Panc1 (cell line): ENCODE data around the gene STARD10. TPM values are rescaled to one million over a fixed set of nuclear protein-coding genes. Genes with fewer than 3 reads are reported as not detected.

Experiments
- ATAC-seq: fragments of 200-7000 bp; cut with Tn5 transposase; 2 replicates; pipeline ENCODE4 v1.9.1; 2020; ENCODE audit warnings: mild to moderate bottlenecking, moderate library complexity
- BruUV-seq: library from RNA; stranded (reverse); fragments of 400-500 nt; replicated peaks from 2 replicates; lab custom pipeline; 2021; lab: Mats Ljungman, UMichigan
- CTCF ChIA-PET: fragments of 300-600 bp; sonication (Branson Sonifier 250); formaldehyde crosslinking; loops from one replicate; lab custom pipeline; 2022; ENCODE audit warnings: antibody characterized with exemption; lab: Charles Lee
- POLR2A ChIA-PET: fragments of 300-600 bp; sonication (Branson Sonifier 250); formaldehyde crosslinking; loops from one replicate; lab custom pipeline; 2022; ENCODE audit warnings: antibody characterized with exemption; lab: Charles Lee
- DNase-seq: peaks from one replicate; pipeline ENCODE4 v3.0.0-alpha.2; 2010; ENCODE audit warnings: low read depth, low spot score
- H3K27ac ChIP-seq: 2 replicates; pipeline ENCODE4 v1.5.1; 2011; ENCODE audit warnings: mild to moderate bottlenecking, low read length, inconsistent platforms
- H3K27me3 ChIP-seq: fragments of 200-500 bp; sonication (Bioruptor generic); 2 replicates; pipeline ENCODE4 v1.6.0; 2014; ENCODE audit warnings: low read length, inconsistent platforms; ENCODE audit not compliant: control insufficient read depth, insufficient read depth
- H3K36me3 ChIP-seq: fragments of 200-500 bp; sonication (Bioruptor generic); 2 replicates; pipeline ENCODE4 v1.5.1; 2014; ENCODE audit warnings: inconsistent platforms, mild to moderate bottlenecking, low read length, moderate library complexity; ENCODE audit not compliant: control insufficient read depth, insufficient read depth
- H3K4me1 ChIP-seq: 2 replicates; pipeline ENCODE4 v1.5.1; 2011; ENCODE audit warnings: inconsistent platforms, mild to moderate bottlenecking, low read length, moderate library complexity; ENCODE audit not compliant: control insufficient read depth, insufficient read depth
- H3K4me3 ChIP-seq, 2 experiments: 2 replicates each; pipeline ENCODE4 v1.5.1; 2011 to 2012; ENCODE audit warnings: low read depth in 2 of 2, low read length in 2 of 2, mild to moderate bottlenecking in 2 of 2, inconsistent platforms in 1 of 2, moderate library complexity in 1 of 2
- H3K9me3 ChIP-seq: fragments of 200-500 bp; sonication (Bioruptor generic); 2 replicates; pipeline ENCODE4 v1.5.1; 2014; ENCODE audit warnings: low read depth, mild to moderate bottlenecking, inconsistent platforms, low read length, moderate library complexity; ENCODE audit not compliant: control insufficient read depth, insufficient read depth
- POLR2AphosphoS5 ChIP-seq: IDR thresholded peaks from 2 replicates; pipeline ENCODE4 v1.6.1; 2012; ENCODE audit warnings: mild to moderate bottlenecking, low read depth, low read length, moderate library complexity
- SIN3A ChIP-seq: IDR thresholded peaks from 2 replicates; pipeline ENCODE4 v1.6.1; 2012; ENCODE audit warnings: low read depth, mild to moderate bottlenecking, low read length, moderate library complexity, borderline replicate concordance; ENCODE audit not compliant: insufficient read depth
- TCF7L2 ChIP-seq: IDR thresholded peaks from 2 replicates; pipeline ENCODE4 v1.6.1; 2011; ENCODE audit warnings: mild to moderate bottlenecking, low read depth, low read length, inconsistent platforms
- in situ Hi-C: cut with HindIII; loops from 2 replicates; pipeline ENCODE4 v1.10.0; 2016; ENCODE audit warnings: low sequenced_read_pairs, low pct_unique_long_range_greater_than_20kb
- intact Hi-C: fragments of 100-400 bp; cut with micrococcal nuclease; formaldehyde crosslinking; loops from one replicate; pipeline ENCODE4 v1.10.0; 2022; ENCODE audit not compliant: unreplicated experiment
- total RNA-seq: library from RNA; stranded (reverse); gene quantifications from one replicate; pipeline ENCODE4 v1.2.1, GENCODE V29; 2021; ENCODE audit not compliant: unreplicated experiment
- TF ChIP-seq, protein P1 (sequence below): fragments of 450-650 bp; IDR thresholded peaks from 2 replicates; pipeline ENCODE4 v1.5.1; 2017; ENCODE audit warnings: mild to moderate bottlenecking
- TF ChIP-seq, protein P2 (sequence below), 2 experiments: IDR thresholded peaks; 2 replicates each; pipeline ENCODE4 v1.6.1; 2011 to 2012; ENCODE audit warnings: low read depth in 2 of 2, control low read depth in 1 of 2, low read length in 1 of 2, mild to moderate bottlenecking in 1 of 2, moderate library complexity in 1 of 2; ENCODE audit not compliant: insufficient read depth in 1 of 2

STARD10 gene
- total RNA-seq, 1 experiment from 2014 or later: 32.1 TPM

DNA sequence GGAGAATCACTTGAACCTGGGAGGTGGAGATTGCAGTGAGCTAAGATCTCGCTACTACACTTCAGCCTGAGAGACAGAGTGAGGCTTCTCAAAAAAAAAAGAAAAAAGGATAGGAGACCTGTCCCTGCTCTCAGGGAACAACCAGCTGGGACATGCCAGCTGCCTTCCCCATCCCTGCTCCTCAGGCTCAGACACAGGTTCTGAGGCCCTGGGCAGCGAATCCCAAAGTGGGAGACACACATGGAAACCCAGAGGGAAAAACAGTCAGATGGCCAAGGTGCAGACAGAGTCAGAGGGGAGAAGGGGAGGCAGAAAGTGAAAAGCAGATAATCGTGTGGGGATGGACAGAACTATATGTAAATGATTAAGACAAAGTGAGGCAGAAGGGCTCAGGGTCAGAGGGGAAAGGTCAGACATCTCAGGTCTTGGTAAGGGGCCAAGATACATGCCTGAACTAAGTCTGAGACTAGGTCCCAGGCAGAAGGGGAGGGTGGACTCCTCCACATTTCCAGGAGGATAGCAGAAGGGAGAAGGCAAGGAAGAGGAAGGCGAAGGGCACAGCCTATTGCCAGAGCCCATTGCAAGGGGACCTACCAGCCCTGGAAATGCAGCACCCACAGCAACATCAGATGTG lies 14.2 kb downstream of the STARD10 start:
- H3K36me3 ChIP-seq: no peaks in the 10 kb centered on the region; the same call in 1 of the 2 replicates
- H3K9me3 ChIP-seq: no peaks in the 10 kb centered on the region
- H3K4me1 ChIP-seq: peaks cover 12% of the 10 kb centered on the region
- H3K27ac ChIP-seq: no peak overlapping the region
- ATAC-seq (no peak), DNase-seq (no peak)
- no peak overlapping the region for H3K4me3 ChIP-seq
- no peaks in the 10 kb centered on the region for H3K27me3 ChIP-seq
- ChIA-PET POLR2A (no interaction called here), CTCF (no interaction called here)
- TF ChIP-seq TCF7L2 (no peak), SIN3A (no peak), POLR2AphosphoS5 (no peak)
- TF ChIP-seq, protein P1, sequence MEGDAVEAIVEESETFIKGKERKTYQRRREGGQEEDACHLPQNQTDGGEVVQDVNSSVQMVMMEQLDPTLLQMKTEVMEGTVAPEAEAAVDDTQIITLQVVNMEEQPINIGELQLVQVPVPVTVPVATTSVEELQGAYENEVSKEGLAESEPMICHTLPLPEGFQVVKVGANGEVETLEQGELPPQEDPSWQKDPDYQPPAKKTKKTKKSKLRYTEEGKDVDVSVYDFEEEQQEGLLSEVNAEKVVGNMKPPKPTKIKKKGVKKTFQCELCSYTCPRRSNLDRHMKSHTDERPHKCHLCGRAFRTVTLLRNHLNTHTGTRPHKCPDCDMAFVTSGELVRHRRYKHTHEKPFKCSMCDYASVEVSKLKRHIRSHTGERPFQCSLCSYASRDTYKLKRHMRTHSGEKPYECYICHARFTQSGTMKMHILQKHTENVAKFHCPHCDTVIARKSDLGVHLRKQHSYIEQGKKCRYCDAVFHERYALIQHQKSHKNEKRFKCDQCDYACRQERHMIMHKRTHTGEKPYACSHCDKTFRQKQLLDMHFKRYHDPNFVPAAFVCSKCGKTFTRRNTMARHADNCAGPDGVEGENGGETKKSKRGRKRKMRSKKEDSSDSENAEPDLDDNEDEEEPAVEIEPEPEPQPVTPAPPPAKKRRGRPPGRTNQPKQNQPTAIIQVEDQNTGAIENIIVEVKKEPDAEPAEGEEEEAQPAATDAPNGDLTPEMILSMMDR: no peak
- TF ChIP-seq, protein P2, sequence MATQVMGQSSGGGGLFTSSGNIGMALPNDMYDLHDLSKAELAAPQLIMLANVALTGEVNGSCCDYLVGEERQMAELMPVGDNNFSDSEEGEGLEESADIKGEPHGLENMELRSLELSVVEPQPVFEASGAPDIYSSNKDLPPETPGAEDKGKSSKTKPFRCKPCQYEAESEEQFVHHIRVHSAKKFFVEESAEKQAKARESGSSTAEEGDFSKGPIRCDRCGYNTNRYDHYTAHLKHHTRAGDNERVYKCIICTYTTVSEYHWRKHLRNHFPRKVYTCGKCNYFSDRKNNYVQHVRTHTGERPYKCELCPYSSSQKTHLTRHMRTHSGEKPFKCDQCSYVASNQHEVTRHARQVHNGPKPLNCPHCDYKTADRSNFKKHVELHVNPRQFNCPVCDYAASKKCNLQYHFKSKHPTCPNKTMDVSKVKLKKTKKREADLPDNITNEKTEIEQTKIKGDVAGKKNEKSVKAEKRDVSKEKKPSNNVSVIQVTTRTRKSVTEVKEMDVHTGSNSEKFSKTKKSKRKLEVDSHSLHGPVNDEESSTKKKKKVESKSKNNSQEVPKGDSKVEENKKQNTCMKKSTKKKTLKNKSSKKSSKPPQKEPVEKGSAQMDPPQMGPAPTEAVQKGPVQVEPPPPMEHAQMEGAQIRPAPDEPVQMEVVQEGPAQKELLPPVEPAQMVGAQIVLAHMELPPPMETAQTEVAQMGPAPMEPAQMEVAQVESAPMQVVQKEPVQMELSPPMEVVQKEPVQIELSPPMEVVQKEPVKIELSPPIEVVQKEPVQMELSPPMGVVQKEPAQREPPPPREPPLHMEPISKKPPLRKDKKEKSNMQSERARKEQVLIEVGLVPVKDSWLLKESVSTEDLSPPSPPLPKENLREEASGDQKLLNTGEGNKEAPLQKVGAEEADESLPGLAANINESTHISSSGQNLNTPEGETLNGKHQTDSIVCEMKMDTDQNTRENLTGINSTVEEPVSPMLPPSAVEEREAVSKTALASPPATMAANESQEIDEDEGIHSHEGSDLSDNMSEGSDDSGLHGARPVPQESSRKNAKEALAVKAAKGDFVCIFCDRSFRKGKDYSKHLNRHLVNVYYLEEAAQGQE (IDR thresholded peaks at IDR 0.05; ENCODE audit: insufficient read depth in 1 of 2, low read depth in 2 of 2, low read length in 1 of 2): no peak
- intact Hi-C loops: no loop called here
- in situ Hi-C loops: no loop called here
- no TSS peak for BruUV-seq

DNA sequence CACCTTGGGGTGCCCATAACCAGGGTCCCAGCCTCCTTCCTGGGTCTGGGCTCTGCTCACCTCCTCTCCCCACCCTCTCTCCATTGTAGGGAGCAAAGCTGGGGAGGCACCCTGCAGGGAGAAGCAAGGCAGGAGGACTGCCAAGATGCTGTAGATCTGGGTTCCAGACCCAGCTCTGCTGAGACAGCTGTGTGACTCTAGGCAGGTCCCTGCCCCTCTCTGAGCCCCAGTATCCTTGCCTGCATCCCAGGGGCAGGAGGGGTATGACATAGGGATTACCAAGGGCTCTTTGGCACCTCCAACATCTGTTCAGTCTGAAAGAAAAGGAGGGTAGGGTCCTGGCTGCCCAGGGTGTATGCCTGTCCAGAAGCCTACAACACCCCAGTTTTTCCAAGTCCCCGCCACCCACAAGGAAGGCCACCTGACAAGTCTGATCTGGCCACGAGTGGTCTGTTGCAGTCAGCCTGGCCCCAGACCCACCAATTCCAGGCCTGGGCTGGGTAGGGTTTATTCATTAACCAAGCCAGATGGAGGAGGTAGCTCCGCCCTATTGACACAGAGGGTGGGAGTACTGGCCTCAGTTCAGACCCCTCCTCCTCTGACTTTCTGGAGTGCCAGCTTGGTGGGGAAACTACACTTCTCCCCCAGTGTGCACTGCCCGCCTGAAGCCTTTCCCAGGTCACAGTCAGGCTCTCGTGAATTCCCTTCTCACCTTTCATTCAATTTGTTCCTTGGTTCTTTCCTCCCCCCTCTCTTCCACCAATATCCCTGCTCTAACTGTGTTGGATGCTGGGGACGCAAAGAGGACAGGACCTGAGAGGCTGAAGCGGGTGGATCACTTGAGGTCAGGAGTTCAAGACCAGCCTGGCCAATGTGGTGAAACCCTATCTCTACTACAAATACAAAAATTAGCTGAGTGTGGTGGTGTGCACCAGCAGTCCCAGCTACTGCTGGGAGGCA lies 15.0 kb downstream of the STARD10 start:
- no peaks in the 10 kb centered on the region for H3K27me3 ChIP-seq
- H3K36me3 ChIP-seq: no peaks in the 10 kb centered on the region; the same call in 1 of the 2 replicates
- no peak overlapping the region for H3K27ac ChIP-seq
- in situ Hi-C loops: no loop called here
- ATAC-seq: no peak
- no peaks in the 10 kb centered on the region for H3K9me3 ChIP-seq
- DNase-seq: no peak
- intact Hi-C loops: no loop called here
- TSS peak; percentile 63 for BruUV-seq
- CTCF ChIA-PET: no interaction called here
- TF ChIP-seq TCF7L2: no peak
- TF ChIP-seq POLR2AphosphoS5: no peak
- TF ChIP-seq, protein P1: no peak
- TF ChIP-seq, protein P2 (IDR thresholded peaks at IDR 0.05; ENCODE audit: insufficient read depth in 1 of 2, low read depth in 2 of 2, low read length in 1 of 2): no peak
- no peak for TF ChIP-seq SIN3A
- H3K4me3 ChIP-seq: no peak overlapping the region
- H3K4me1 ChIP-seq: peaks cover 12% of the 10 kb centered on the region
- POLR2A ChIA-PET: no interaction called here
